Measurements from ENCODE around the gene RGMB. TPM values are rescaled to one million over a fixed set of nuclear protein-coding genes. Genes with fewer than 3 reads are reported as not detected.
"Not testable (repeated sequence)": the region's sequence is repeated elsewhere in the genome, so short reads cannot be mapped to it uniquely, and the experiment has no call there.

RGMB gene
- total and polyA plus RNA-seq, 2 donors (not counting 1 experiment from before 2014, with no cell fraction given) = 14.7 to 18.3 TPM

DNA sequence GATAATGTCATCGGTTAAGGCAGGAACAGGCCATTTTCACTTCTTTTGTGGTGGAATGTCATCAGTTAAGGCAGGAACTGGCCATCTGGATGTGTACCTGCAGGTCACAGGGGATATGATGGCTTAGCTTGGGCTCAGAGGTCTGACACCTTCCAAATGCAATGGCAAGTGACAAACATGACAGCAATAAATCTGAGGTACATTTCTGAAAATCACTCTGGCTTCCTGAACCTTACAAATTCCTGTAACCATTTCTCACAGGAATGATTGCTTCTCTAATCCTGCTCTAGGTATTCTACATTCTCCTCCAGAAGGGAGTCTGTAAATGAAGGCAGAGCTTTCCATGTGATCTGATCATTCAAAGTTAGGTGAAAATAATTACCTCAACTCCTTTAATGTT is 20.7 kb upstream of the RGMB start:
- H3K27ac ChIP-seq (ENCODE audit: low read length in 2 of 2); H3K36me3 ChIP-seq (replicated peaks in 1 of 2; ENCODE audit: control extremely low read depth in 1 of 2, control insufficient read depth in 1 of 2, extremely low read depth in 1 of 2, insufficient read depth in 2 of 2, low read length in 1 of 2); H3K9me3 Mint-ChIP-seq (ENCODE audit: insufficient read depth); H3K79me2 ChIP-seq (ENCODE audit: control insufficient read depth, insufficient read depth, low read length); H3K4me3 Mint-ChIP-seq; H3K4me3 ChIP-seq (ENCODE audit: control extremely low read depth in 1 of 5, extremely low read depth in 1 of 5, insufficient read depth in 1 of 5, low read depth in 2 of 5, low read length in 4 of 5); CTCF ChIA-PET; ATAC-seq (ENCODE audit: low read depth); H3K4me1 Mint-ChIP-seq; H2AFZ ChIP-seq (ENCODE audit: insufficient read depth, low read depth, low read length, poor library complexity, severe bottlenecking); H4K20me1 ChIP-seq (ENCODE audit: control insufficient read depth, insufficient read depth, low read length, poor library complexity, severe bottlenecking); H3K4me2 ChIP-seq (replicated peaks; ENCODE audit: low read depth, low read length, poor library complexity, severe bottlenecking); H3K27me3 ChIP-seq (replicated peaks in 1 of 4; ENCODE audit: control extremely low read depth in 1 of 4, control insufficient read depth in 3 of 4, insufficient read depth in 4 of 4, low read length in 3 of 4); H3K4me1 ChIP-seq (ENCODE audit: control insufficient read depth in 2 of 2, insufficient read depth in 2 of 2, low read length in 2 of 2); POLR2A ChIA-PET; H3K27ac Mint-ChIP-seq; intact Hi-C loops (cut with micrococcal nuclease); DNase-seq; H3K9me3 ChIP-seq (ENCODE audit: control extremely low read depth in 1 of 3, control insufficient read depth in 2 of 3, insufficient read depth in 1 of 3, low read length in 2 of 3); H3K9ac ChIP-seq (ENCODE audit: low read length): not testable (repeated sequence)
- peaks cover 36% of the 10 kb centered on the region for H3K27me3 Mint-ChIP-seq
- no CpG with 5 or more reads among the region's 1 CpG for WGBS (ENCODE audit: insufficient coverage)

GRCh38 chr5:98753507-98753906 is 20.0 kb upstream of the RGMB start:
- POLR2A ChIA-PET = no interaction called here
- H3K4me1 ChIP-seq (ENCODE audit: control insufficient read depth in 2 of 2, insufficient read depth in 2 of 2, low read length in 2 of 2) = no peaks in the 10 kb centered on the region
- no peak overlapping the region for H3K4me3 ChIP-seq (ENCODE audit: control extremely low read depth in 1 of 5, extremely low read depth in 1 of 5, insufficient read depth in 1 of 5, low read depth in 2 of 5, low read length in 4 of 5)
- WGBS (ENCODE audit: insufficient coverage) = 83% methylated on average over 1 of the region's 4 CpGs
- CTCF ChIA-PET = no interaction called here
- intact Hi-C loops (cut with micrococcal nuclease) = no loop called here
- ATAC-seq (ENCODE audit: low read depth) (no peak), DNase-seq (no peak)
- H3K27me3 Mint-ChIP-seq = peaks cover 37% of the 10 kb centered on the region
- H3K4me1 Mint-ChIP-seq = no peaks in the 10 kb centered on the region
- H3K27ac Mint-ChIP-seq = no peak overlapping the region
- H4K20me1 ChIP-seq (ENCODE audit: control insufficient read depth, insufficient read depth, low read length, poor library complexity, severe bottlenecking) = no peaks in the 10 kb centered on the region
- peaks cover 0 to 2% (median 0%) of the 10 kb centered on the region in 3 donors for H3K9me3 ChIP-seq (ENCODE audit: control extremely low read depth in 1 of 3, control insufficient read depth in 2 of 3, insufficient read depth in 1 of 3, low read length in 2 of 3)
- no peaks in the 10 kb centered on the region for H3K9me3 Mint-ChIP-seq (ENCODE audit: insufficient read depth)
- no peaks in the 10 kb centered on the region for H3K36me3 ChIP-seq (replicated peaks in 1 of 2; ENCODE audit: control extremely low read depth in 1 of 2, control insufficient read depth in 1 of 2, extremely low read depth in 1 of 2, insufficient read depth in 2 of 2, low read length in 1 of 2)
- no peaks in the 10 kb centered on the region for H3K79me2 ChIP-seq (ENCODE audit: control insufficient read depth, insufficient read depth, low read length)
- no peak overlapping the region for H3K27ac ChIP-seq (ENCODE audit: low read length in 2 of 2)
- TF ChIP-seq EZH2 (IDR thresholded peaks at IDR 0.05; ENCODE audit: borderline replicate concordance, insufficient read depth, low read depth, low read length, poor library complexity, severe bottlenecking) (no peak), CTCF (IDR thresholded peaks at IDR 0.05) (no peak)
- H2AFZ ChIP-seq (ENCODE audit: insufficient read depth, low read depth, low read length, poor library complexity, severe bottlenecking) = no peak overlapping the region
- H3K4me3 Mint-ChIP-seq = no peak overlapping the region
- H3K9ac ChIP-seq (ENCODE audit: low read length) = no peak overlapping the region
- peaks cover 0 to 4% (median 0%) of the 10 kb centered on the region in 4 experiments for H3K27me3 ChIP-seq (replicated peaks in 1 of 4; ENCODE audit: control extremely low read depth in 1 of 4, control insufficient read depth in 3 of 4, insufficient read depth in 4 of 4, low read length in 3 of 4)
- H3K4me2 ChIP-seq (replicated peaks; ENCODE audit: low read depth, low read length, poor library complexity, severe bottlenecking) = no peak overlapping the region

Measured in B cell (primary cell).